GM21423 (cell line): ENCODE measurements around the gene SUPT5H.

Experiments
- ATAC-seq: cut with Tn5 transposase; IDR thresholded peaks from one replicate; pipeline ENCODE4 v1.9.1; 2021; ENCODE audit warnings: mild to moderate bottlenecking, moderate library complexity; ENCODE audit not compliant: unreplicated experiment

SUPT5H gene

DNA sequence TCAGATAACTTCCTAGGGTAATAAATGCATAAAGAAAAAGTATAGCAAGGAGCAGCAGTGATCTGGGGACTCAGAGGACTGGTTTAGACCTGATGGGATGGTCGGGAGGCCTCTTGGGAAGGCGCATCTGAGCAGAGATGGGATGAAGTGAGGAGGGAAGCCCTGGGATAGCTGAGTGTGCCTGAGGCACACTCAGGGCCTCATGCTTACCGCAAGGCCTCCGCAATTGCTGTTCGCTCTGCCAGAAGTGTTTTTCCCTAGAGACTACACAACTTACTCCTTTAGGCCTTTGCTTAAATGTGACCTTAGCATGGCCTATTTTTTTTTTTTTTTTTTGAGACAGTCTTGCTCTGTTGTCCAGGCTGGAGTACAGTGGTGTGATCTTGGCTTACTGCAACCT is 49.3 kb downstream of the SUPT5H start:
- no peak for ATAC-seq

DNA sequence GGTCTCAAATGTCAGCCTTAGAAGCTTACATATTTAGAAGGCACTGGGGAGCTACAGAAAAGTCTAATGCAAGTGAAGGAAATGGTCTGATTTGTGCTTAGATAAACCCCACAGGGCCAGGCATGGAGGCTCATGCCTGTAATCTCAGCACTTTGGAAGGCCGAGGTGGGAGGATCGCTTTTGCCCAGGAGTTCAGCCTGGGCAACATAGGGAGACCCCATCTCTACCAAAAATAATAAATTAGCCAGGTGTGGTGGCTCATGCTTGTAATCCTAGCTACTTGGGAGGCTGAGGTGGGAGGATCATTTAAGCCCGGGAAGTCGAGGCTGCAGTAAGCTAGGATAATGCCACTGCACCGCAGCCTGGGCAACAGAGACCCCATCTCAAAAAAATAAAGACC is 50.7 kb downstream of the SUPT5H start:
- no peak for ATAC-seq

DNA sequence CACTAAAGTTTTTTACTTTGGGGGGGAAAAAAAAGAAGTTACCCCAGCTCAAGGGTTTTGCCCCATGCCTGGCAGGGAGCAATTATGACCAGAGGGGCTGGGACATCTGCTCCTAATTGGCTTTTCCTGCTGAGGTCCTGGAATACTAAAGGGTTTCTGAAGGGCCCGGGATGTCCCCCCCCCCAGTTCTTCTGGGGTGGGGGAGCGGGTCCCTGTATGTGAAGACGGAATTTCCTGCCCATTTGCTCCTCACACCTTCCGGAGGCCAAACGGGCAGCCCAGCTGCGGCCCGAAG is 52.3 kb downstream of the SUPT5H start:
- ATAC-seq = no peak

DNA sequence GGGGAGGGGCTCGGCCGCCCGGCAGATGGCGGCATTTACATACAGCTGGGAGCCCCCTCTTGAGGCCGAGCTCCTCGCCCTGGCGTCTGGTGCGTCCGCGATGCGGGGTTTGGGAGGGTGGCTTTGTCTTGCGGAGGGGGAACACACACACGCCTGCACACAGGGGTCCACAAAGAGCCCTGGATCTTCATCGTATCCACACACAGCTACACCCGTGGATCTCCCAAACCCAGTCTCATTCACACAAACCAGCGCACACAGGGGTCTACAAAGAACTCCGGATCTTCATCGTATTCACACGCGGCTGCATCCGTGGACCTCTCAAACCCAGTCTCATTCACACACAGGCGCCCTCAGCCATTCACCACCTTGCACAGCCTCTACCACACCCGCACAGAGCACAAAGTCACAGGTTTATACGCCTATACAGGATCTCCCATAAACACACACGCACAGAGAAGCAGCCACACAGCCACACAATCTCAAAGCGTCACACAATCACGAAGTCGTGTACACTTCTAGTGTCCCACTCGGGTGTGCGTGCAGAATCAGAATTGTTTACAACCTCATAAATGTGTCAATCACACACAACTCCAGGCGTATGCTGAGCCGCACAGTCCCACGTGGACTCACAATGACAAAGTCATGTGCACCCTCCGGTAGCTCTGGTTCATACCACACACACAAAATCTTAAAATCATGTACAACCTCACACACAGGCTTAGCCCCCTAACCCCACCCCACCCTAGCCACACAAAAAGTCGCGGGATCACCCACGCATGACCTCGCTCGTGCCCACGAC is 52.8 kb downstream of the SUPT5H start:
- ATAC-seq = no peak

DNA sequence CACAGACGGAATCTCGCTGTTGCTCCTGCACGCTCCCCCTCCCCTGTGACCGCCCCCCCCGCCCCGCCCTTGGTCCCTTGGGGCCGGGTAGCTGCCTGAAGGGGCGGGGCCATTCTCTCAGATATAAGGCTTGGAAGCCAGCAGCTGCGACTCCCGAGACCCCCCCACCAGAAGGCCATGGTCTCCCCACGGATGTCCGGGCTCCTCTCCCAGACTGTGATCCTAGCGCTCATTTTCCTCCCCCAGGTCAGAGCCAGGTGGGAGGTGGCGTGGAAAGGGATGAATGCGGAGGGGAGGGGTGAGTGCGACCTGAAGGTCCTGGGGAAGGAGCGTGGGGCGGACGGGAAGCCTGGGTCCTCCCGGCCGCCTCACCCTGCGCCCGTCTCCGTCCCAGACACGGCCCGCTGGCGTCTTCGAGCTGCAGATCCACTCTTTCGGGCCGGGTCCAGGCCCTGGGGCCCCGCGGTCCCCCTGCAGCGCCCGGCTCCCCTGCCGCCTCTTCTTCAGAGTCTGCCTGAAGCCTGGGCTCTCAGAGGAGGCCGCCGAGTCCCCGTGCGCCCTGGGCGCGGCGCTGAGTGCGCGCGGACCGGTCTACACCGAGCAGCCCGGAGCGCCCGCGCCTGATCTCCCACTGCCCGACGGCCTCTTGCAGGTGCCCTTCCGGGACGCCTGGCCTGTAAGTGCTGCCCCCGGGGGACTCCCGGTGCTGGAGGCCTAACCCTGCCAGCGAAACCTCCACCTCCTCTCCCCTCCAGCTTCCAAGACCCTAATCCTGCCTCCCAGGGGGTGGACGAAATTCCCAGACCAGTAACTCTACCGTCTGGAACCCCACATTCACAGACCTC is 53.6 kb downstream of the SUPT5H start, which contains the start of gene DLL3:
DLL3 (plus strand) TSS at position 150 of the 845 bp plus-strand sequence; CDS start at position 178, 28 bp downstream.
- no peak for ATAC-seq

DNA sequence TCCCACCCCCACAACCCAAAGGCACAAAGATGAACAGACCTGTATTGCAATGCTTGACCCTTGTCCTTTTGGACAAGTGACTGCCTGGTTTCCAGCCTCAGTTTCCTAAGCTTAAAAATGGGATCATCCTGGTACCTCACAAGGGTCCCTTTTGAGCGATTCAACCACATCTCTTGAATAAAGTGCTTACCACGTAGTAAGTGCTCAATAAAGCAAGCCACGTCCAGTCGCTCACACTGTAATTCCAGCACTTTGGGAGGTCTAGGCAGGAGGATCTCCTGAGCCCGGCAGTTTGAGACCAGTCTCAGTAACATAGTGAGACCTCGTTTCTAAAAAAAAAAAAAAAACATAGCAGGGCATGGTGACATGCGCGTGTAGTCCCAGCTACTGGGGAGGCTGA is 54.5 kb downstream of the SUPT5H start:
- ATAC-seq = no peak

DNA sequence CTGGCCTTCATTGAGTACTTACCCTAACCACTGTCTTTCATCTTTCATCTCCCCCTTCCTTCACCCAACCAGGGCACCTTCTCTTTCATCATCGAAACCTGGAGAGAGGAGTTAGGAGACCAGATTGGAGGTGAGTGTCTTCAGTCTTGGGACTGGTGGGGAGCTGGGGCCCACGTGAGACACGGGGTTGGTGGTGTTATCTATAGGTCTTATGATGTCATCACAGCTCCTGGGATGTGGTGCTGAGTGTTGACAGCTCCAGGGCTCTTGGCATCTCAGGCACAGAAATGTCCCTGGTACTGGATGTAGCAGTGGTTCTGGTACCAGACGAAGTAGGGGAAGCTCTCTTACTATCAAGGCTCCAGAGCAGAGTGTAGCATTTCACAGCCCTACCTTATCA is 55.2 kb downstream of the SUPT5H start:
- ATAC-seq = no peak

DNA sequence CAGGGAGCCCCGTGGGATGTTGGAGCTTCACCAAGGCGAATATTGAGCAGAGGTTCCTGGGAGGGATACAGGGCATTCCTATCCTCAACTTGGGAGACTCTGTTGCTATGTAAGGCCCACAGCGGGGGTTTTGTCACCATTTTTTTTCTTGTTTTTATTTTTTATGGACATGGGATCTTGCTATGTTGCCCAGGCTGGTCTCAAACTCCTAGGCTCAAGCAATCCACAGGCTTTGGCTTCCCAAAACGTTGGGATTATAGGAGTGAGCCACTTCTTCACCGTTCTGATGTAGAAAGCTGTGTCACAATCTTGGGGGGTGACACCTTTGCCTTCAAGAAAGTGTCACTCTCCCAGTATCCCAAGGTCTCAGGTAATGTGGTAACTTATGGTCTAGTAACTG is 56.0 kb downstream of the SUPT5H start:
- no peak for ATAC-seq

DNA sequence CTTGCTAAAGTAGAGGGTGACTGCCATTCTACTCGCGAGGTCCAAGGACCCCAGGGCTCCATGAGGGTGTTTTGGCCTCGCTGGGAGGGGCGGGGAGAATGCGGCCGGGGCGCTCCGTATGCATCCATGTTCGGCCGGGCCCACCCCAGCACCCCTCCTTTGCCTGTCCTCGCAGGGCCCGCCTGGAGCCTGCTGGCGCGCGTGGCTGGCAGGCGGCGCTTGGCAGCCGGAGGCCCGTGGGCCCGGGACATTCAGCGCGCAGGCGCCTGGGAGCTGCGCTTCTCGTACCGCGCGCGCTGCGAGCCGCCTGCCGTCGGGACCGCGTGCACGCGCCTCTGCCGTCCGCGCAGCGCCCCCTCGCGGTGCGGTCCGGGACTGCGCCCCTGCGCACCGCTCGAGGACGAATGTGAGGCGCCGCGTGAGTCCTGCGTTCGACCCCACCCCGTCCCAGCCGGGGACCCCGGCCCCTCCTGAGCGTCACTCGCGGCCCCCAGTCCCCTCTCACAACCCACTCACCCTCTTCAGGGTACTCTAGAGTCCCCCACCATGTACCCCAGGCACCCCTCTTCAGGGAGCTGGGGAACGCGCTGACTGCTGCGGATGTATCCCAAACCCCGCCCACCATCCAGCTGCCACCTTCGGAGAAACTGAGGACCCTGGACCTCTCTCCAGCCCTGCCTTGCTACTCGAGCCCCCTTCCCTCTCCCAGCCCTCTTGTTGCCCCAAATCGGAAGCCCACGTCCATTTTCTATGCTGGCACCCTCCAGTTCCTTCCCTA is 57.4 kb downstream of the SUPT5H start:
- no peak for ATAC-seq

DNA sequence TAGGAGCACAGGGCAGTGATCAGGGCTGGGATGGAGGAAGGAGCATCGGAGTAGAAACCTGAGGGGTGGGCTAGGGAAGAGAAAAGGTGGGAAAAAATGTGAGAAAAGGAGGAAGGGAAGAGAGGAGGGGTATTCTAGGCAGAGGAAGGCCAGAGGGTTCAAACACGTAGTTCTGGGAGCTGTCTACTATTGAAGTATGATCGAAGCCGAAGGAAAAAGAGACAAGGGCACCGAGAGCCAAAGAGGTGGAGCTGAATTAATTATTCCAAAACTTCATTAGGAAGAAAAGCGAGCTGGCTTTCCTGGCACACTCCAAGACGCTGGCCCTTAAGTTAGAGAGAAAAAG is 61.2 kb downstream of the SUPT5H start:
- no peak for ATAC-seq

DNA sequence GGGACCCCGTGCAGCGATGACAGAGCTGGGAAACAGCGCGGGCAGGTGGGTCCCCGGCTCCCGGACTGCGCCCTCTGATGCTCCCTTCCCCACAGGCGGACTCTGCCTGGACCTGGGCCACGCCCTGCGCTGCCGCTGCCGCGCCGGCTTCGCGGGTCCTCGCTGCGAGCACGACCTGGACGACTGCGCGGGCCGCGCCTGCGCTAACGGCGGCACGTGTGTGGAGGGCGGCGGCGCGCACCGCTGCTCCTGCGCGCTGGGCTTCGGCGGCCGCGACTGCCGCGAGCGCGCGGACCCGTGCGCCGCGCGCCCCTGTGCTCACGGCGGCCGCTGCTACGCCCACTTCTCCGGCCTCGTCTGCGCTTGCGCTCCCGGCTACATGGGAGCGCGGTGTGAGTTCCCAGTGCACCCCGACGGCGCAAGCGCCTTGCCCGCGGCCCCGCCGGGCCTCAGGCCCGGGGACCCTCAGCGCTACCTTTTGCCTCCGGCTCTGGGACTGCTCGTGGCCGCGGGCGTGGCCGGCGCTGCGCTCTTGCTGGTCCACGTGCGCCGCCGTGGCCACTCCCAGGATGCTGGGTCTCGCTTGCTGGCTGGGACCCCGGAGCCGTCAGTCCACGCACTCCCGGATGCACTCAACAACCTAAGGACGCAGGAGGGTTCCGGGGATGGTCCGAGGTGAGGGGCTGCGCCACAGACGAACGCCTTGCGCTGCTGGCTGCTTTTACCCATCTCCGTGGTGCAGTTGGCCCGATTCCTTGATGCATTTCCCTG is 61.7 kb downstream of the SUPT5H start:
- no peak for ATAC-seq

DNA sequence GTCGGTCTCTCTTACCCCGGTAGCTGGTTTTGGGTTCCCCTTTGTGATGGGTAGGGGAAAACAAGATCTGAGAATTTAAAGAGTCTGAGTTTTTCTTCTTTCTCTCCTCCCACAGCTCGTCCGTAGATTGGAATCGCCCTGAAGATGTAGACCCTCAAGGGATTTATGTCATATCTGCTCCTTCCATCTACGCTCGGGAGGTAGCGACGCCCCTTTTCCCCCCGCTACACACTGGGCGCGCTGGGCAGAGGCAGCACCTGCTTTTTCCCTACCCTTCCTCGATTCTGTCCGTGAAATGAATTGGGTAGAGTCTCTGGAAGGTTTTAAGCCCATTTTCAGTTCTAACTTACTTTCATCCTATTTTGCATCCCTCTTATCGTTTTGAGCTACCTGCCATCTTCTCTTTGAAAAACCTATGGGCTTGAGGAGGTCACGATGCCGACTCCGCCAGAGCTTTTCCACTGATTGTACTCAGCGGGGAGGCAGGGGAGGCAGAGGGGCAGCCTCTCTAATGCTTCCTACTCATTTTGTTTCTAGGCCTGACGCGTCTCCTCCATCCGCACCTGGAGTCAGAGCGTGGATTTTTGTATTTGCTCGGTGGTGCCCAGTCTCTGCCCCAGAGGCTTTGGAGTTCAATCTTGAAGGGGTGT is 62.5 kb downstream of the SUPT5H start:
- no peak for ATAC-seq

DNA sequence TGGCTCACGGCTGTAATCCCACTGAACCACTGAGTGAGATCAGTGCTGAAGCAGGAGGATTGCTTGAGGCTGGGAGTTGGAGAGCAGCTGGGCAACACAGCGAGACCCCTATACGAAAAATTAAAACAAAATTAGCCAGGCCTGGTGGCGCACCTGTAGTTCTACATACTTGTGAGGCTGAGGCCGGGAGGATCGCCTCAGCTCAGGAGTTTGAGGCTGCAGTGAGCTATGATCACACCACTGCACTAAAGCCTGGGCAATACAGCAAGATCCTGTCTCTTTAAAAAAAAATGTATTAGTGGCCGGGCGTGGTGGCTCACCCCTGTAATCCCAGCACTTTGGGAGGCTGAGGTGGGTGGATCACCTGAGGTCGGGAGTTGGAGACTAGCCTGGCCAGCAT is 63.2 kb downstream of the SUPT5H start:
- no peak for ATAC-seq

DNA sequence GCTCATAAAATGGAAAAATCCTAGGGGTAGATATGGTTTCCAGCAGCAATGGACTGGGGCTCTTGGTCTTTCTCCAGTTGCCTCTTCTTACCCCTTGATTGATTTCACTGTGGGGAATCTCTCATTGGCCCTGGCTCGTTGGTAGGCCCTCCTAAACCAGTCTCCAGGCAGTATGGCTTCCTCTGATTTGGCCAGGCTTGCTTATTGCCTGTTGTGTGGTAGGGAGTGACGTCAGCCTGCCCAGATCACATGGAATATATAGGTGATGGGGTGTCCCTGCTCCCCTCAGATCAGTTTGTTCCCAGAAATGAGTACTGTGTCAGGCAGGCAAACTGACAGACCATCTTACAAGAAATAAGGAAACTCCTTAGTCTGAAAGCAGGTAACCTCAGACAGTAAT is 63.9 kb downstream of the SUPT5H start:
- no peak for ATAC-seq

DNA sequence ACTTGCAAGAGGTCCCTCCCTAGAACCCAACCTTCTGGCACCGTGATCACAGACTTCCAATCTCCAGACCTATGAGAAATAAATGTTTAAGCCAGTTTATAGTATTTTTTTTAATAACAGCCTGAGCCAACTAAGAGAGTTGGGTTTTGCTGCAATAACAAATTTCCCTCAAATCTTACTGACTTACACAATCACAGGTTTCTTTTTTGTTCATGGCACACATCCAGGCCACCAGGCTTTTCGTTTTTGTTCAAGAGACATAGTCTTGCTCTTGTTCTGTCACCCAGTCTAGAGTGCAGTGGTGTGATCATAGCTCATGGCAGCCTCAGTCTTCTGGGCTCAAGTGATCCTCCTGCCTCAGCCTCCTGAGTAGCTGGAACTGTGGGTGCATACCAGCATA is 67.6 kb downstream of the SUPT5H start:
- no peak for ATAC-seq

DNA sequence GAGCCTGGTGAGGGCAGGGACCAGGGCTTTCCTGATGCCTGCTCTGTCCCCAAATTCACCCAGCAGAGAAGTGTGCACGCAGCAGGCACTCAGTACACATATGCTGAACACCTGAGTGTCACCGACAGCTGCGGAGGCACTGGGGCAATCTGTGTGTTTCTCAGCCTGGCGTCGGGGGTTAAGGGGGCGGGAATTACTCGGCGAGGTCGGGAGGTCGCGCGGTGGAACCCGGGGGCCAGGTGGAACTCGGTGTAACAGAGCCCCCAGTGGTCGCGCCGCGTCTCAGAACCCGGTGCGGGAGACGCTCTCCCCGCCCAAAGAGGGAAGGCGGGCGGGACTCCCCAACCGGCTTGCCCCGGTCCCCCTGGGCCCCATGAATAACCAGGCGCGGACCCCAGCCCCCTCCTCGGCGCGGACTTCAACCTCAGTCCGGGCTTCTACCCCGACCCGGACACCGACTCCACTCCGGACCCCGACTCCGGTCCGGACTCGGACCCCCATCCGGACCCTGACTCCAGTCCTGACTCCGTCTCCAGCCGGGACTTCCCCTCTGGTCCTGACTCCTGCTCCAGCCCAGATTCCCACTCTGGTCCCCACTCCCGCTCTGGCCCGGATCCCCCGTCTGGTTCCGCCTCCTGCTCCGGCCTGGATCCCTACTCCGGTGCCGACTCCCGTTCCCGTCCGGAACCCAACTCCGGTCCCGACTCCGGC is 69.6 kb downstream of the SUPT5H start, which contains the start of gene SELENOV:
SELENOV (plus strand) TSS at position 300 of the 711 bp plus-strand sequence; CDS start at position 374, 74 bp downstream.
- ATAC-seq = no peak

DNA sequence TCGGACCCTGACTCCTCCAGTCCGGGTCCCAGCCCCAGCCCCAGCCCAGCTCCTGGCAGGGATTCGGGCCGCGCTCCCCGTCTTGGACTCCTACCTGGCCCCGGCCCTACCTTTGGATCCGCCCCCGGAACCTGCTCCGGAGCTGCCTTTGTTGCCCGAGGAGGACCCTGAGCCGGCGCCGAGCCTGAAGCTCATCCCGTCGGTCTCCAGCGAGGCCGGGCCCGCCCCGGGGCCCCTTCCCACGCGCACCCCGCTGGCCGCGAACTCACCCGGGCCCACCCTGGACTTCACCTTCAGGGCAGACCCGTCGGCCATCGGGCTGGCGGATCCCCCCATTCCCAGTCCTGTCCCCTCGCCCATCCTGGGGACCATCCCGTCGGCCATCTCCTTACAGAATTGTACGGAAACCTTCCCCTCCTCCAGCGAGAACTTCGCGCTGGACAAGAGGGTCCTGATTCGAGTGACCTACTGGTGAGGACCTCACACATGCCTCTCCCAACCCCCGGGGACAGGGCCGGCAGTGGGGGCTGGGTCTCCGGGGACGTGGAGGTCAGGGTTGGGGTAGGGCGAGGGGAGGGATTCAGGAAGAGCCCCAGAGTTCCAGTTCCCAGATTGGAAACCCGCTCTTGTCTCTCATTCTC is 70.3 kb downstream of the SUPT5H start:
- ATAC-seq = no peak

DNA sequence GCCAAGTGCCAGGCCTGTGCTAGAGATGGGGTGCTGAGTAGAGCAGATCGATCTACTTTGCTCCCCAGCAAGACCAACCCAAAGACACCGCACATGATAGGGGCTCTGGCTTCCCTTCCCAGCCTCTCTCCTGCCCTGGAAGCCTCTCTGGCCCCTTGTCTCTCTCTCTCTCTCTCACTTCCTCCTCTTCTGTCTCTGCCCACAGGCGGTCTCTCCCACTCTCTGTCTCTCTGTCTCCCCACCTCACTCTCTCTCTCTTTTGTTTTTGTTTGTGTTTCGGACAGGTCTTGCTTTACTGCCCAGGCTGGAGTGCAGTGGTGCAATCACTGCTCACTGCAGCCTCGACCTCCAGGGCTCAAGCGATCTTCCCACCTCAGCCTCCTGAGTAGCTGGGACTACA is 70.9 kb downstream of the SUPT5H start:
- ATAC-seq = no peak

DNA sequence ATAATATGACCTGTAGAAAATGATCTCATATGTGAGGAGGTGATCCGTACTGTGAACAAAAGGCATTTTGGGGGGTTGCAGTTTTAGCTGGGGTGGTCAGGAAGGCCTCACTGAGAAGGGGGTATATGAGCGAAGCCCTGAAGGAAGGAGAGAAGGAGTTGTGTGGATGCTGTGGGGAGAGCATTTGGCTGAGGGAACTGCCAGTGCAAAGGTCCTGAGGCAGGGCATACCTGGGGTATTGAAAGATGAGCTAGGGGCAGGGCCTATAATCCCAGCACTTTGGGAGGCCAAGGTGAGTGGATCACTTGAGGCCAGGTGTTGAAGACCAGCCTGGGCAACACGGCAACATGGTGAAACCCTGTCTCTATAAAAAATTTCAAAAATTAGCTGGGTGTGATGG is 72.0 kb downstream of the SUPT5H start:
- no peak for ATAC-seq
